Brain microvascular endothelial cell (primary cell): Measurements from ENCODE around the gene CMKLR1.

Source experiments
- DNase-seq: peaks from one replicate; pipeline ENCODE4 v3.0.0-alpha.2; 2020
- H3K27ac ChIP-seq: fragments of 250-450 bp; sonication (Bioruptor Pico); 2 replicates; pipeline ENCODE4 v1.5.1; 2020; ENCODE audit warnings: mild to moderate bottlenecking, moderate library complexity
- H3K27me3 ChIP-seq: fragments of 250-450 bp; sonication (Bioruptor Pico); replicated peaks from 2 replicates; pipeline ENCODE4 v1.5.1; 2020; ENCODE audit warnings: mild to moderate bottlenecking
- H3K36me3 ChIP-seq: fragments of 250-450 bp; sonication (Bioruptor Pico); replicated peaks from 2 replicates; pipeline ENCODE4 v1.5.1; 2020; ENCODE audit warnings: mild to moderate bottlenecking
- H3K4me3 ChIP-seq: 2 replicates; pipeline ENCODE4 v1.5.1; 2011; ENCODE audit warnings: low read depth, mild to moderate bottlenecking, control low read depth, low read length, moderate library complexity
- CTCF ChIP-seq: IDR thresholded peaks from 2 replicates; pipeline ENCODE4 v1.5.1; 2011; ENCODE audit warnings: low read depth, mild to moderate bottlenecking, moderate library complexity, low read length, control low read depth, inconsistent platforms; ENCODE audit errors: missing control alignments
- in situ Hi-C: cut with HindIII; loops from 2 replicates; pipeline ENCODE4 v1.10.0; 2017; ENCODE audit warnings: low sequenced_read_pairs, low pct_ligation_motif_present

CMKLR1 gene

GRCh38 chr12:108338915-108339657 lies at the start of gene CMKLR1:
TSS of gene CMKLR1 (minus strand) at chr12:108339311. CDS start at chr12:108293591, 45,720 bp downstream.
- in situ Hi-C loops: no loop called here
- no peaks in the 10 kb centered on the region for H3K36me3 ChIP-seq
- peaks cover 3% of the 10 kb centered on the region for H3K27me3 ChIP-seq
- TF ChIP-seq CTCF: no peak
- DNase-seq: no peak
- H3K27ac ChIP-seq: no peak within 1 kb of the TSS
- H3K4me3 ChIP-seq: peak within 1 kb of the TSS; percentile 26

- TF ChIP-seq CTCF: no peak
- no peak overlapping the region for H3K27ac ChIP-seq
- in situ Hi-C loops: no loop called here
- H3K4me3 ChIP-seq: no peak overlapping the region
- DNase-seq: no peak
- no peaks in the 10 kb centered on the region for H3K36me3 ChIP-seq
- no peaks in the 10 kb centered on the region for H3K27me3 ChIP-seq
These were observed 48.7 kb upstream of the CMKLR1 start for GRCh38 chr12:108387771-108388170.

- Histone ChIP-seq H3K4me3 (no peak overlapping the region), H3K27me3 (no peaks in the 10 kb centered on the region), H3K36me3 (no peaks in the 10 kb centered on the region), H3K27ac (no peak overlapping the region)
- in situ Hi-C loops: no loop called here
- TF ChIP-seq CTCF: no peak
- DNase-seq: no peak
These were observed 47.7 kb upstream of the CMKLR1 start for GRCh38 chr12:108386709-108387360.

- H3K36me3 ChIP-seq: no peaks in the 10 kb centered on the region
- TF ChIP-seq CTCF: no peak
- no peaks in the 10 kb centered on the region for H3K27me3 ChIP-seq
- in situ Hi-C loops: no loop called here
- no peak overlapping the region for H3K27ac ChIP-seq
- no peak overlapping the region for H3K4me3 ChIP-seq
- no peak for DNase-seq
These were observed 43.3 kb upstream of the CMKLR1 start for GRCh38 chr12:108382437-108382801.

GRCh38 chr12:108381787-108382436 lies 42.8 kb upstream of the CMKLR1 start:
- H3K27me3 ChIP-seq: no peaks in the 10 kb centered on the region
- no peak overlapping the region for H3K27ac ChIP-seq
- H3K36me3 ChIP-seq: no peaks in the 10 kb centered on the region
- DNase-seq: peak; percentile 7
- in situ Hi-C loops: no loop called here
- no peak overlapping the region for H3K4me3 ChIP-seq
- no peak for TF ChIP-seq CTCF
